Fibroblast of villous mesenchyme (primary cell): ENCODE measurements around the gene TUBGCP3. TPM values are rescaled to one million over a fixed set of nuclear protein-coding genes. Genes with fewer than 3 reads are reported as not detected.

Experiments used
- DNase-seq: peaks from one replicate; pipeline ENCODE4 v3.0.0-alpha.2; 2010; ENCODE audit warnings: low read depth
- H3K4me3 ChIP-seq: 2 replicates; pipeline ENCODE4 v1.5.1; 2011; ENCODE audit warnings: low read depth, mild to moderate bottlenecking, low read length
- CTCF ChIP-seq: IDR thresholded peaks from 2 replicates; pipeline ENCODE4 v1.5.1; 2012; ENCODE audit warnings: low read depth, mild to moderate bottlenecking, low read length; ENCODE audit not compliant: insufficient read depth
- total RNA-seq: library from RNA; depleted of rRNA; stranded (reverse); fragments of >200 nt; gene quantifications from 2 replicates; pipeline ENCODE4 v1.2.3, GENCODE V29; 2012

The TUBGCP3 gene
- total RNA-seq, 1 donor, result 15.5 TPM

GRCh38 chr13:112465251-112466131 lies 122.5 kb downstream of the TUBGCP3 start:
- DNase-seq, result no peak
- TF ChIP-seq CTCF, result no peak
- no peak overlapping the region for H3K4me3 ChIP-seq

- no peak overlapping the region for H3K4me3 ChIP-seq
- no peak for DNase-seq
Measured at GRCh38 chr13:112464720-112465119, 123.2 kb downstream of the TUBGCP3 start.

GRCh38 chr13:112462408-112462807 lies 125.5 kb downstream of the TUBGCP3 start:
- TF ChIP-seq CTCF, result no peak
- H3K4me3 ChIP-seq, result no peak overlapping the region
- DNase-seq, result no peak

More at GRCh38 chr13:112464720-112465119, 123.2 kb downstream of the TUBGCP3 start:
- no peak for TF ChIP-seq CTCF

- H3K4me3 ChIP-seq, result no peak overlapping the region
- no peak for DNase-seq
Measured at GRCh38 chr13:112457485-112457884, 130.5 kb downstream of the TUBGCP3 start.

GRCh38 chr13:112457081-112457480 lies 130.9 kb downstream of the TUBGCP3 start:
- no peak for DNase-seq
- no peak overlapping the region for H3K4me3 ChIP-seq
- no peak for TF ChIP-seq CTCF

More at GRCh38 chr13:112457485-112457884, 130.5 kb downstream of the TUBGCP3 start:
- no peak for TF ChIP-seq CTCF

- no peak for DNase-seq
- no peak for TF ChIP-seq CTCF
- H3K4me3 ChIP-seq, result no peak overlapping the region
Measured at GRCh38 chr13:112456138-112457056, 131.6 kb downstream of the TUBGCP3 start.
